ENCODE data around the gene LPXN.
A peak's percentile ranks its signal among the peaks of the same experiment; 100 is the strongest.

LPXN gene

DNA sequence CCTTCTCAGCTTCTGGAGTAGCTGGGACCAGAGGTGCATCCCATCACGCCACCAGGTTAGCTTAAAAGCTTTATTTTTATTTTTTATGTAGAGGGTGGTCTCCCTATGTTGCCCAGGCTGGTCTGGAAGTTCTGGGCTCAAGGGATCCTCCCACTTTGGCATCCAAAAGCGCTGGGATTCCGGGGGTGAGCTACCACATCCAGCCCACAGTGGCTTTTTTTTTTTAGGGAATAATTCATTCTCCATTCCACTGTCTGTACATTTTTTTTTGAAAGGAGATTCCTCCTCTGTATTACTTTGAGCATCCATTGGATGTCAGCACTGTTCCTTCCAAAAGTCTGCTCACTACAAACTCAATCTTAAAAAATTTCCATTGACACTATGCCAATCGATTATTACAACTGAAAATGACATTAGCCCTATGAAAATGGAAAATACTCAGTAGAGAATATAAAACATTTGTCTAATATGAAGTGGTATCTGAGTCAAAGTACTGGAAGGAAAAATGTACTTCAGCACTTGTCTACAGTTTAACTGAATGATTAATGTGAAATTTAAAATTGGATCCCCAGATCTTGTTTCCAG is 1.3 kb upstream of the LPXN start:
- TF ChIP-seq YY1 (IDR thresholded peaks at IDR 0.05; ENCODE audit: low read depth) (no peak), EP300 (IDR thresholded peaks at IDR 0.05; ENCODE audit: borderline replicate concordance) (no peak), TCF12 (IDR thresholded peaks at IDR 0.05; ENCODE audit: low read depth) (no peak), USF1 (IDR thresholded peaks at IDR 0.05) (no peak), EGR1 (IDR thresholded peaks at IDR 0.05) (no peak), RAD21 (IDR thresholded peaks at IDR 0.05; ENCODE audit: low read depth) (peak; percentile 9; the same call in 1 of the 2 replicates), TEAD4 (IDR thresholded peaks at IDR 0.05) (no peak)

DNA sequence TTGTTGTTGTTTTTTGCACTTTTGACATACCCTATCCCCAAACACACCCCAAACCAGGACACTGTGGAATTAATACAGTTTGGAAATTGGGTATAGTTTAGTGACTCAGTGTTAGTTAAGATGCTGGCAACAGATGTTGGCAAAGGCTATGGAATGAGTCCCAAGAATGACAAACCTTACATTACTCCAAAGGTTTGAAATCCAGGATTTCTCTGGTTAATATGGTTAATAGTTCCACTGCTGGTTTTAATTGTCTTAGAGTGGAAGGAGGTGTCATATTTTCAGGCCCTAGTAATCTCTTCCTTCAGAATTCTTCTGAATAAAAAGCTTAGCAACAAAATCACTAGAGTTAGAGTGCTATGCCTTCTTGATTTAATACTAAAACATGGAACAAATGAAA is 775 bp downstream of the LPXN start:
- TF ChIP-seq YY1 (IDR thresholded peaks at IDR 0.05; ENCODE audit: low read depth) (no peak), CEBPB (IDR thresholded peaks at IDR 0.05) (no peak), EP300 (IDR thresholded peaks at IDR 0.05; ENCODE audit: borderline replicate concordance) (no peak), USF1 (IDR thresholded peaks at IDR 0.05) (no peak), FOXM1 (IDR thresholded peaks at IDR 0.05; ENCODE audit: borderline replicate concordance, low read depth) (no peak), RAD21 (IDR thresholded peaks at IDR 0.05; ENCODE audit: low read depth) (no peak), TEAD4 (IDR thresholded peaks at IDR 0.05) (no peak), TCF12 (IDR thresholded peaks at IDR 0.05; ENCODE audit: low read depth) (no peak), REST (IDR thresholded peaks at IDR 0.05; ENCODE audit: low read depth) (no peak), CREB1 (IDR thresholded peaks at IDR 0.05; ENCODE audit: low read depth) (no peak), TAF1 (IDR thresholded peaks at IDR 0.05; ENCODE audit: low read depth) (no peak), ZBTB7A (IDR thresholded peaks at IDR 0.05; ENCODE audit: low read depth) (no peak)
- TF ChIP-seq, protein P1, sequence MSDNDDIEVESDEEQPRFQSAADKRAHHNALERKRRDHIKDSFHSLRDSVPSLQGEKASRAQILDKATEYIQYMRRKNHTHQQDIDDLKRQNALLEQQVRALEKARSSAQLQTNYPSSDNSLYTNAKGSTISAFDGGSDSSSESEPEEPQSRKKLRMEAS (IDR thresholded peaks at IDR 0.05) = no peak

DNA sequence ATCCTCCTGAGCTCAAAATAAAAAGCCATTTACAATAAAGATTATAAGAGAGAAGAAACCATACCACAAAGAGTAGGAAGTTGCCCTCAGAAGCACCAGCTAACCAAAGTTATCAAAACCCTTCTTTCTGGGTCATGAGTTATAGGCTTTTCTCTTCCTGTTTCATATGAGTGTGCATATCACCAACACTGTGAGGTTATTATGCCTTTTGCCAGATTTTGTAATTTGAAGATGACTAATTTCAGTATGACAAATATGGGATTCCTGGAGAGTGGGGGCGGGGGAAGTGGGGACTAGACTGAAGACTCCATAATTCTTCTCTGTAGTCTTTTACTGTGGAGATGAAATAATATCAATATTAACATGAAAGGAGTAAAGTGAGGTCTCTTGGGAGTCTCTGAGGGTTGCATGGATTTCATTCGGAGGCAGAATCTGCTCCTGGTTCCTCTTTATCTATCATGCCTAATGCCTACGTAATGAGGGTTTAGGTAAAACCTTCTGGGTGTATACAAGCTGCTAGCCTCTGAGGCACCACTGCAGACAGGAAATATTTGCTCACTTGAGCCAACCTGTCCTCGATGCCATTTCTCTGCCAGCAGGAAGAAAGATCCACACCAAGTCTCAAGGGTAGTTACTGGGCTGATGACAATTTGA is 2.1 kb downstream of the LPXN start:
- TF ChIP-seq EP300 (IDR thresholded peaks at IDR 0.05; ENCODE audit: borderline replicate concordance) = no peak
- TF ChIP-seq EGR1 (IDR thresholded peaks at IDR 0.05) = no peak
- no peak for TF ChIP-seq TCF12 (IDR thresholded peaks at IDR 0.05; ENCODE audit: low read depth)
- TF ChIP-seq FOXM1 (IDR thresholded peaks at IDR 0.05; ENCODE audit: borderline replicate concordance, low read depth) = no peak
- no peak for TF ChIP-seq TAF1 (IDR thresholded peaks at IDR 0.05; ENCODE audit: low read depth)
- TF ChIP-seq ZBTB7A (IDR thresholded peaks at IDR 0.05; ENCODE audit: low read depth) = no peak

GRCh38 chr11:58567889-58568512 is 7.7 kb downstream of the LPXN start:
- TF ChIP-seq TCF12 (IDR thresholded peaks at IDR 0.05; ENCODE audit: low read depth) (no peak), RAD21 (IDR thresholded peaks at IDR 0.05; ENCODE audit: low read depth) (peak; percentile 35; the same call in 1 of the 2 replicates)

- TF ChIP-seq YY1 (IDR thresholded peaks at IDR 0.05; ENCODE audit: low read depth) (no peak), EGR1 (IDR thresholded peaks at IDR 0.05) (no peak), TEAD4 (IDR thresholded peaks at IDR 0.05) (no peak), FOXM1 (IDR thresholded peaks at IDR 0.05; ENCODE audit: borderline replicate concordance, low read depth) (no peak), TAF1 (IDR thresholded peaks at IDR 0.05; ENCODE audit: low read depth) (no peak), CEBPB (IDR thresholded peaks at IDR 0.05) (no peak), CREB1 (IDR thresholded peaks at IDR 0.05; ENCODE audit: low read depth) (no peak), REST (IDR thresholded peaks at IDR 0.05; ENCODE audit: low read depth) (no peak), USF1 (IDR thresholded peaks at IDR 0.05) (no peak), ZBTB7A (IDR thresholded peaks at IDR 0.05; ENCODE audit: low read depth) (no peak), RAD21 (IDR thresholded peaks at IDR 0.05; ENCODE audit: low read depth) (no peak)
These were observed 11.4 kb downstream of the LPXN start for GRCh38 chr11:58564231-58564630.

All from Ishikawa (cell line).